Testis (tissue), 2 donors: ENCODE data around the gene TEX22.

Experiments
- POLR2A ChIP-seq: fragments of 450-650 bp; IDR thresholded peaks from one replicate; pipeline ENCODE4 v1.6.1; 2017; ENCODE audit warnings: antibody characterized with exemption, mild to moderate bottlenecking, moderate library complexity
- TF ChIP-seq, protein P1 (sequence below), 3 experiments: fragments of 450-650 bp in 2 of 3; fragments of 200-600 bp in 1 of 3; sonication (generic) in 1 of 3; IDR thresholded peaks; one replicate each; pipeline ENCODE4 v1.5.1; 2016 to 2019; ENCODE audit warnings: antibody characterized with exemption in 3 of 3, mild to moderate bottlenecking in 2 of 3, moderate library complexity in 1 of 3

- TF ChIP-seq, protein P1, sequence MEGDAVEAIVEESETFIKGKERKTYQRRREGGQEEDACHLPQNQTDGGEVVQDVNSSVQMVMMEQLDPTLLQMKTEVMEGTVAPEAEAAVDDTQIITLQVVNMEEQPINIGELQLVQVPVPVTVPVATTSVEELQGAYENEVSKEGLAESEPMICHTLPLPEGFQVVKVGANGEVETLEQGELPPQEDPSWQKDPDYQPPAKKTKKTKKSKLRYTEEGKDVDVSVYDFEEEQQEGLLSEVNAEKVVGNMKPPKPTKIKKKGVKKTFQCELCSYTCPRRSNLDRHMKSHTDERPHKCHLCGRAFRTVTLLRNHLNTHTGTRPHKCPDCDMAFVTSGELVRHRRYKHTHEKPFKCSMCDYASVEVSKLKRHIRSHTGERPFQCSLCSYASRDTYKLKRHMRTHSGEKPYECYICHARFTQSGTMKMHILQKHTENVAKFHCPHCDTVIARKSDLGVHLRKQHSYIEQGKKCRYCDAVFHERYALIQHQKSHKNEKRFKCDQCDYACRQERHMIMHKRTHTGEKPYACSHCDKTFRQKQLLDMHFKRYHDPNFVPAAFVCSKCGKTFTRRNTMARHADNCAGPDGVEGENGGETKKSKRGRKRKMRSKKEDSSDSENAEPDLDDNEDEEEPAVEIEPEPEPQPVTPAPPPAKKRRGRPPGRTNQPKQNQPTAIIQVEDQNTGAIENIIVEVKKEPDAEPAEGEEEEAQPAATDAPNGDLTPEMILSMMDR (IDR thresholded peaks at IDR 0.05): no peak
- no peak for TF ChIP-seq POLR2A
Measured at GRCh38 chr14:105418269-105419194, 20.2 kb downstream of the TEX22 start.
